HEK293T (cell line): Measurements from ENCODE around the gene RTCB.

Source experiments
- BHLHE40 ChIP-seq: fragments of 450-650 bp; IDR thresholded peaks from 2 replicates; pipeline ENCODE4 v1.6.1; 2016; ENCODE audit warnings: mild to moderate bottlenecking, moderate library complexity, borderline replicate concordance
- ELF4 ChIP-seq: fragments of 450-650 bp; IDR thresholded peaks from 2 replicates; pipeline ENCODE4 v1.6.1; 2017; ENCODE audit warnings: antibody characterized with exemption
- FOXA1 ChIP-seq: fragments of 450-650 bp; IDR thresholded peaks from 2 replicates; pipeline ENCODE4 v1.6.1; 2016; ENCODE audit warnings: mild to moderate bottlenecking
- FOXK2 ChIP-seq: fragments of 450-650 bp; IDR thresholded peaks from 2 replicates; pipeline ENCODE4 v1.6.1; 2016; ENCODE audit warnings: mild to moderate bottlenecking
- FOXM1 ChIP-seq: fragments of 450-650 bp; IDR thresholded peaks from 2 replicates; pipeline ENCODE4 v1.6.1; 2017; ENCODE audit warnings: mild to moderate bottlenecking, borderline replicate concordance
- HDGF ChIP-seq: fragments of 450-650 bp; IDR thresholded peaks from 2 replicates; pipeline ENCODE4 v1.6.1; 2017; ENCODE audit warnings: antibody characterized with exemption, borderline replicate concordance
- LEF1 ChIP-seq: fragments of 450-650 bp; IDR thresholded peaks from 2 replicates; pipeline ENCODE4 v1.6.1; 2017; ENCODE audit warnings: mild to moderate bottlenecking, borderline replicate concordance
- NFRKB ChIP-seq: fragments of 450-650 bp; IDR thresholded peaks from 2 replicates; pipeline ENCODE4 v1.6.1; 2016; ENCODE audit warnings: mild to moderate bottlenecking, moderate library complexity
- SP1 ChIP-seq: fragments of 450-650 bp; IDR thresholded peaks from 2 replicates; pipeline ENCODE4 v1.6.1; 2017
- SUZ12 ChIP-seq: fragments of 450-650 bp; IDR thresholded peaks from 2 replicates; pipeline ENCODE4 v1.6.1; 2016; ENCODE audit warnings: mild to moderate bottlenecking
- TARDBP ChIP-seq: fragments of 450-650 bp; IDR thresholded peaks from 2 replicates; pipeline ENCODE4 v1.6.1; 2016
- ZNF384 ChIP-seq: fragments of 450-650 bp; IDR thresholded peaks from 2 replicates; pipeline ENCODE4 v1.6.1; 2016

DNA sequence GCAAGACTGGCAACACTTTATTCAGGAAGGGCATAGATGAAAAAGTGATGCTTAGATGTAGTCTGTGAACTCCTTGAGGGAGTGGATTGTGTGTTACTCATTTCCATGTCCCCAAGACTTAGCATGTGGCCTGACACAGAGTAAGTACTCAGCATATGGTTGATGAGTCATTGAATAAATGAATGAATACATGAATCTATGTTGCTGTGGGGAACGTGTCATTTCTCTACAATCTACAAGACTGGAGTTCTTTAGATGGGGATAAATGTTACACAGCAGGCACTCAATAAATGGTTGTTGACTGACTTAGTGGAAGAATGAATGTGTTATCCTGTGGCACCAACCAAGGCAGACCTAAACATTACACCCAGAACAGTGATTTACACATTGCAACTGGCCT is 34.3 kb upstream of the RTCB start:
- TF ChIP-seq TARDBP (no peak), LEF1 (no peak), FOXM1 (no peak), BHLHE40 (no peak), ZNF384 (no peak), NFRKB (no peak), SUZ12 (no peak), FOXK2 (no peak), SP1 (no peak), ELF4 (no peak), HDGF (no peak), FOXA1 (no peak)
